Endometrial microvascular endothelial cells (primary cell): Measurements from ENCODE around the gene LYPD6B. TPM values are rescaled to one million over a fixed set of nuclear protein-coding genes. Genes with fewer than 3 reads are reported as not detected.

ENCODE experiments used
- in situ Hi-C: cut with HindIII; loops from 2 replicates; pipeline ENCODE4 v1.10.0; 2017; ENCODE audit warnings: low sequenced_read_pairs, low pct_unique_long_range_greater_than_20kb; ENCODE audit errors: inconsistent ontology term
- total RNA-seq: library from RNA; depleted of rRNA; stranded (reverse); fragments of >200 nt; gene quantifications from one replicate; pipeline ENCODE4 v1.2.3, GENCODE V29; 2015; ENCODE audit errors: inconsistent ontology term

Gene LYPD6B
- total RNA-seq, 1 donor from 2014 or later = not detected

DNA sequence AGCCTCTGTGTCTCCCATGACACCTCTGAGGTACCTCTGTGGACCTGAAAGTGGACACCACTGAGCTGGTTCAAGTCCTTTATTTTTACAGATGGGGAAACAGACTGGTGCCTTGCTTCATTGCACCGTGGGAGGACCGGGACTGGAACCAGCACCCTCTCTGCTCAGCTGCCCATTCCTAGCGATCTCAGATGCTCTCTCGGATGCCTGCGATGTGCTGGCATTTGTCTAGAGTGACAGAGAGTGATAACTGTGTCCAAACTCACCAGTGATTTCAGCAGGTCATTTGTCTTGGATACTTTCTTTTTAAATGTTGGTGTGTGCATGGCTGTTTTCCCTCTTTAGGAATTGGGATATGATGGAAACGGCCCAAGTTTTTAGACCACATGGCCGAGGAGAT lies 30.1 kb upstream of the LYPD6B start:
- in situ Hi-C loops = no loop called here

DNA sequence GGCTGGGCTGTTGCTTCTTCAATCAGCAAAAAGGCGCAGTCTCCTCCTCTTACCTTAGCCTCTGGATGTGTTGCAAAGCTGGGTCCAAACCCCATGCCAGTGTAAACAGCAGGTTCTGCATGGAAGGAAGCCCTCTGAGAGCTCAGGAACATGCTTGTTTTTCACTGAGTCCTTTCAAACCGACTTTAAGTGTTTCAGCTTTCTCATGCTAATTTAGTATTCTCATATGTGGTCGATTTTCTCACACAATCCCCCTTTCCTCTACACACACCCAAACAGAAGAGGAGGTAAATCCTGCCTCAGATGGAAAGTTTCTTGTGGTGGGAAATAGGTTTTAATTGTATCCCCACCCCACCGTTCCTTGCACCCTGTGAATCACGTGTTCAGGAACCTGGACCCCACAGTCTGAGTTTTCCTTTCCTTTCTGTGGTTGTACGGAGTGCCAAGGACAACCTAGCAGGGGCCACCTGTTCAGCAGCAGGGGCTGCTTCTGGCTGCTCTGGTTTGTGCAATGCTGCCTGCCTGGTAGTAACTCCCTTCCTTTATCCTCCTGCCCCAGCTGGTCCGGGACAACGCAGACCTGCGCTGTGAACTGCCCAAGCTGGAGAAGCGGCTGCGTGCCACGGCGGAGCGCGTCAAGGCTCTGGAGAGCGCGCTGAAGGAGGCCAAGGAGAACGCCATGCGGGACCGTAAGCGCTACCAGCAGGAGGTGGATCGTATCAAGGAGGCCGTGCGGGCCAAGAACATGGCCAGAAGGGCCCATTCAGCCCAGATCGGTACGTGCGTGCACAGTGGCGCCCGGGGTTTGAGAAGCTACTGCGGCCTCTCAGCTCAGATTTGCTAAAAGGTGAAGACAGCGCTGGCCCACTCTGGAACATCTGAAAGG lies 28.7 kb upstream of the LYPD6B start:
- in situ Hi-C loops = no loop called here

DNA sequence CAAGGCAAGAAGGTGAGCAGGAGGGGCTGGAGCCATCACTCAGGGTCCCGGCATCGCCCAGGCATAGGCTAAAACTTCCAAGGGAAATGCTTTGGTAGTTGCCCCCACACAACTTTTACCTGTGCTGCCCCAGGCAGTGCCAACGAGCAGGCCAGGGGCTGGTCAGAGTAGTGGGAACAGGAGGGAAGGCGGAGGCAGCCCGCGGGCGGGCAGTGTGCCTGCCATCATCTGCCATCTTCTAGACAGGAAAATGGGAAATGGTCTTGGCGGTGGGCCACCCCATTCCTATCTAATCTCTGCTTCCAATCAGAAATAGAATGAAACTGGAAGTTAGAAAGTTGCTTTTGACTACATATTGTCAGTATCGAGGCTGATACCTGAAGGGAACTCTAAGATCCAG lies 26.0 kb upstream of the LYPD6B start:
- in situ Hi-C loops = no loop called here

DNA sequence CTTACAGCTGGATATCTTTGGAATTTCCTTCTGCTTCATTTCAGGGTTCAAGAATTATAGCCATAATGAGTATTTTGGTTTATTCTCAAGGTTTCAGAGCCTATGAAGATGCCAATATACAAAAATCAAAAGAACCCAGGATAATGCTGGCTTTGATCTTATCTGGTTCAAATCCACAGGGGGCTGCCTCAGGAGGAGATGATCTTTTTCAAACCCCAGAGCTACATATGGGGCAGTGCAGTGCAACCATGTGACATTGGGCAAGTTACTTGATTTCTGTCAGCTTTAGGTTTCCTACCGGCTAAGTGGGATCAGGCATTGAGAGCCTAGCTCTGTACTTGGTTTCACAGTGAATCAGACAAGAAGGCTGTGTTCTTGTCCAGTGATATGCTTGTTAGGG lies 23.0 kb upstream of the LYPD6B start:
- in situ Hi-C loops = no loop called here

- in situ Hi-C loops = no loop called here
Measured at GRCh38 chr2:149015926-149016563, 22.5 kb upstream of the LYPD6B start.

GRCh38 chr2:149017116-149017985 lies 21.1 kb upstream of the LYPD6B start:
- in situ Hi-C loops = no loop called here

DNA sequence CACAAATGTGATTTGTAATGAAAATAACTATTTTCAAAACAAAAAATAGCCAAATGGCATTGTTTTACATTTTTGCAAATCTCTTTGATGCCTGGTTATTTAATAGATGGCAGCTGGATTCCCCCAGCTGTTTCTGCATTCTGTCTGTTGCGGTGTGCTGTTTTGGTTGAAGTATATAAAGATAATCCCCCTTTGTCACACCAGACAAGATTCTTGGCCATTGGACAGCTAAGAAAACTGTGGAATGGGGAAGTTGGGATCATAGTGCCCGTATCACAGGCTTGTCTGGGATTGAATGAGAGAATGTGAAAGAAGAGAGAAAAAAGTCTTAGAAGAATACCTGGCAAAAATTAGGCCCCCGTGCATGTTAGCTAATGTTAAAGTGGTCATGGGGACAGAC lies 19.5 kb upstream of the LYPD6B start:
- in situ Hi-C loops = no loop called here

DNA sequence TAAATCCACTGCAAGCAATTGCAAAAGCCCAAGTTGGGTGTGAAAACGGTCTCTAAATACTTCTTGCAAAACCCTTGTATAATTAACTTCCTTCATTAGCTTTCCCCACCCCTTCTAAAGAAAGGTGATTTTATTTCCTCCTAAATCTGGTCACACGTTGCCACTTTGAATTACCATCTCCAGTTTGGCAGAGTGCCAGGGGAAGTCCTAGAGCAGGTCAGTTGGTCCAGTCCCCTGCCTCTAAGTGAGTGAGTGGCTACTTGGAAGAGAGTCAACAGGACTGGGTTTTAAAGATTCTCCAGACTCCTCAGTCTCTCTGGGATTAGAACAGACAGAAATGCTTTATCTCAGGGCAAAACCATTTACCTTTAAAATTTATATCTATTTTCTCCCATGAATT lies 18.7 kb upstream of the LYPD6B start:
- in situ Hi-C loops = no loop called here

- in situ Hi-C loops = no loop called here
Measured at GRCh38 chr2:149020432-149020851, 18.1 kb upstream of the LYPD6B start.

GRCh38 chr2:149021271-149021719 lies 17.2 kb upstream of the LYPD6B start:
- in situ Hi-C loops = no loop called here

GRCh38 chr2:149021761-149022160 lies 16.7 kb upstream of the LYPD6B start:
- in situ Hi-C loops = no loop called here

- in situ Hi-C loops = no loop called here
Measured at GRCh38 chr2:149023091-149023490, 15.4 kb upstream of the LYPD6B start.

DNA sequence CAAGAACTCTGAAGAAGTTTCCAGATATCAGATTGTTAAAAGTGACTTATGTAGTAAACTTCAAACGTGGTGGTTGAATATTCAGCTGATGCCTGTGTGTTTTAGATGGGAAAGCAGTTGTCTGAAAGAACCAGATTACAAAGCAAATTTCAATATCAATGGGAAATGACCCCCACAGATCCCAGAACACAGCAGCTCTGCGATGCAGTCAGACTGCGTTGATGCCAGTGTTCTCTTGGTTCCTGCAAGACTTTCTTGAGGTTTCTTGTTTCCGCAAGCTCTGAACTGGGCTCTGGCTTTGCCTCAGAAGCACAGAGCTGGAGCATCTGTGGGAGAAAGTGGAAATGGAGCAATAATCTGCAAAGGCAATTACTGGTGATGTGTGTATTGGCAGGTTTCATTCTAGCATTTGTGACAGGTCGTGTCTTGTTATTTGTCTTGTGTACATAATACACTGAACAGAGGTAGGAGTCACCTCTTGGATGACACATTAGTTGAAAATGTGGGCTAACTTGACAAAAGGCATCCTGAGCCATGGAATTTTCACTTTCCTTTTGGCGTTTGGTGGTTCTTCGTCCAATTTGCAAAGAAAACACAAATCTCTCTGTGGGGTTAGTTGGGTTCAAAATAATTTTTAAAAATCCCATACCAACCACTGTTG lies 10.8 kb upstream of the LYPD6B start:
- in situ Hi-C loops = no loop called here

DNA sequence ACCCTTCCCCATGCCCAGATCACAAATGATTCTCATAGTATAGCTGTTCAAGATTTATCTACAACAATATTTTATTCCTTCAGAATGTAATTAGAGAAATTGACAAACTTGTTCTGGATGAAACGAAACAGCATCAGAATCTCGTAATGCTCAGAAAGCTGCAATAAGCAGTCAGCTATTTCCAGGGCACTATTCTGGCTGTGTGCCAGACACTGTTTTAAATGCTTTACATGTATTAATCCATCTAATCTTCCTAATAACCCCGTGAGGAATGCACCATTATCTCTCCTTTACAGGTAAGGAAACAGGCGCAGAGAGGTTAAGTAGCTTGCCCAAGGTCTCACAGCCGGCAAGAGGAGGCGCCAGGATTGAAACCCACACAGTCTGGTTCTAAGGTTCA lies 10.1 kb upstream of the LYPD6B start:
- in situ Hi-C loops = no loop called here

DNA sequence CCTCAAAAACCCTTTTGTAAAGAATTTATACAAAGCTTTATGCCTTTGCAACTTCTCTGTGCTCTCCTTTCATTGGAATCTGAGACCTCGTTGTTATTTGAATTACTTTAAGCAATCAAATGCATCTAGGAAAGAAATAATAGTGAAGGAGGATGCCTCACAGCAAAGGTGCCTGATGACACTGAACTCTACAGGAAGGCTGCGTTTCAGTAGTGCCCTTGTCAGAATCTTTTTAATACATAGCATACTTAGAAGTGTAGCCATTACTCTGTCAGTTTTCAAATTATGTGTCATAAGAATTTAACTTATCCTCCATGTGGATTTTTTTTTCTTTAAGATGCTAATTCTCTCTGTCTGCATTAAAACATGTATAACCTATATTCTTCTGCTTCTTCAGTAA lies 9.6 kb upstream of the LYPD6B start:
- in situ Hi-C loops = no loop called here

- in situ Hi-C loops = no loop called here
Measured at GRCh38 chr2:149029307-149029965, 9.1 kb upstream of the LYPD6B start.

DNA sequence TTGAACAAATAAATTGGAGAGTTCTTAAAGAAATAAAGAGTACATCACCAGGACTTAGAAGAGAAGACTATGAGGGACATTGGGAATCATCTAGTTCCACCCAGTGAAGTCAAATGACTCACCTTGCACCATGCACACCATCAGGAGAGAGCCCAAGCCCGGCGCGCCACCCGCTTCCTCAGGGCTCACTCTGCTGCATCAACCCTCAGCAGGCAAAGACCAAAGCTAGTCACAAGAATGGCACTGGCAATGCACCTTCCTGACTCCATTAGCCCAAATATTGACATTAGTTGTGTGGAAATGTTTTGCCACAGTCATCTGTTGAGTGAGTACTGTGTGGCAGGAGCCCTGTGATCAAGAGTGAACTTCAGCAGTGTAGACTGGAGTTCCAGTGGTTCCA lies 7.1 kb upstream of the LYPD6B start:
- in situ Hi-C loops = no loop called here

DNA sequence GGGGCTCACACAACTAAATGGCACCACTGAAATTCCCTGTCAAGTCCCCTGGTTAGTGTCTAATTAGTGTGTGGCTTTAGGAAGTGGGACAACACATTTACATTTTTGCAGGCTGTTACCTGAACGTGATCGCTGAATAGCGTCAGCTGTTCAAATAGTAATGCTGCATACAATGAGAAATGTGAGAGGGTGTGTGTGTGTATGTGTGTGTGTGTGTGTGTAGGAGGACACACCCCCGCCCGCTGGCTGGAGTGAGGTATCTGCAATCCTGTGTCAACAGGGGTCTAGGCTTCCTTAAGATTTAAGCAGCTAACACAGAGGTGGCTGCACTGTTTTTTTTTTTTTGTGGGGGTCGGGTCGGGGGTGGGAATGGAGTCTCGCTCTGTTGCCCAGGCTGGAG lies 4.8 kb upstream of the LYPD6B start:
- in situ Hi-C loops = no loop called here
